ENCODE data around the gene RBM18. TPM values are rescaled to one million over a fixed set of nuclear protein-coding genes. Genes with fewer than 3 reads are reported as not detected.

RBM18 gene
- total RNA-seq, 3 donors from 2014 or later (not counting 1 experiment from before 2014, with no cell fraction given), result 24.9 to 30.9 (median 29.7) TPM

- peaks cover 20% of the 10 kb centered on the region for H3K36me3 ChIP-seq (ENCODE audit: control insufficient read depth, insufficient read depth, low read length)
- Mint-ChIP-seq H3K36me3 (peaks cover 22% of the 10 kb centered on the region), H3K27ac (no peak overlapping the region), H3K9me3 (no peaks in the 10 kb centered on the region), H3K4me3 (no peak overlapping the region), H3K27me3 (ENCODE audit: low read depth in 2 of 2) (no peaks in the 10 kb centered on the region), H3K4me1 (peaks cover 0 to 9% of the 10 kb centered on the region in 2 donors)
- H3K4me3 ChIP-seq (ENCODE audit: low read length), result no peak overlapping the region
- 95% methylated on average over 3 of the region's 3 CpGs for WGBS (ENCODE audit: insufficient coverage)
- no peaks in the 10 kb centered on the region for H3K27me3 ChIP-seq (ENCODE audit: control insufficient read depth, insufficient read depth, low read length)
- intact Hi-C loops (cut with micrococcal nuclease), result no loop called here
- ATAC-seq (no peak), DNase-seq (no peak)
- H3K27ac ChIP-seq (ENCODE audit: low read length), result no peak overlapping the region
- H3K9me3 ChIP-seq (ENCODE audit: control insufficient read depth, insufficient read depth, low read length), result no peaks in the 10 kb centered on the region
- H3K4me1 ChIP-seq (ENCODE audit: control insufficient read depth, insufficient read depth, low read length), result no peaks in the 10 kb centered on the region
- no peak for TF ChIP-seq CTCF (IDR thresholded peaks at IDR 0.05)
Measured at GRCh38 chr9:122297512-122297911, 32.9 kb upstream of the RBM18 start.

GRCh38 chr9:122294531-122294930 lies 29.9 kb upstream of the RBM18 start:
- no peaks in the 10 kb centered on the region for H3K9me3 Mint-ChIP-seq
- H3K36me3 Mint-ChIP-seq, result peaks cover 22% of the 10 kb centered on the region
- no peak for DNase-seq
- no peaks in the 10 kb centered on the region for H3K27me3 Mint-ChIP-seq (ENCODE audit: low read depth in 2 of 2)
- 73% methylated on average over 4 of the region's 4 CpGs for WGBS (ENCODE audit: insufficient coverage)
- H3K4me3 ChIP-seq (ENCODE audit: low read length), result no peak overlapping the region
- no peak overlapping the region for H3K4me3 Mint-ChIP-seq
- H3K36me3 ChIP-seq (ENCODE audit: control insufficient read depth, insufficient read depth, low read length), result peaks cover 25% of the 10 kb centered on the region
- H3K27me3 ChIP-seq (ENCODE audit: control insufficient read depth, insufficient read depth, low read length), result no peaks in the 10 kb centered on the region
- ATAC-seq, result no peak
- no peak overlapping the region for H3K27ac ChIP-seq (ENCODE audit: low read length)
- no peak for TF ChIP-seq CTCF (IDR thresholded peaks at IDR 0.05)
- intact Hi-C loops (cut with micrococcal nuclease), result no loop called here
- H3K4me1 ChIP-seq (ENCODE audit: control insufficient read depth, insufficient read depth, low read length), result no peaks in the 10 kb centered on the region
- no peak overlapping the region for H3K27ac Mint-ChIP-seq
- H3K9me3 ChIP-seq (ENCODE audit: control insufficient read depth, insufficient read depth, low read length), result no peaks in the 10 kb centered on the region
- H3K4me1 Mint-ChIP-seq, result peaks cover 0 to 4% of the 10 kb centered on the region in 2 donors

- ATAC-seq (no peak), DNase-seq (no peak)
- Mint-ChIP-seq H3K4me3 (no peak overlapping the region), H3K27ac (no peak overlapping the region), H3K9me3 (no peaks in the 10 kb centered on the region), H3K4me1 (no peaks in the 10 kb centered on the region), H3K36me3 (peaks cover 17% of the 10 kb centered on the region), H3K27me3 (ENCODE audit: low read depth in 2 of 2) (no peaks in the 10 kb centered on the region)
- peaks cover 35% of the 10 kb centered on the region for H3K36me3 ChIP-seq (ENCODE audit: control insufficient read depth, insufficient read depth, low read length)
- no peak overlapping the region for H3K27ac ChIP-seq (ENCODE audit: low read length)
- H3K4me1 ChIP-seq (ENCODE audit: control insufficient read depth, insufficient read depth, low read length), result no peaks in the 10 kb centered on the region
- H3K4me3 ChIP-seq (ENCODE audit: low read length), result no peak overlapping the region
- 90% methylated on average over 3 of the region's 3 CpGs for WGBS (ENCODE audit: insufficient coverage)
- H3K27me3 ChIP-seq (ENCODE audit: control insufficient read depth, insufficient read depth, low read length), result no peaks in the 10 kb centered on the region
- no peaks in the 10 kb centered on the region for H3K9me3 ChIP-seq (ENCODE audit: control insufficient read depth, insufficient read depth, low read length)
- TF ChIP-seq CTCF (IDR thresholded peaks at IDR 0.05), result no peak
- intact Hi-C loops (cut with micrococcal nuclease), result no loop called here
Measured at GRCh38 chr9:122291458-122291857, 26.8 kb upstream of the RBM18 start.

GRCh38 chr9:122287214-122287720 lies 22.6 kb upstream of the RBM18 start:
- intact Hi-C loops (cut with micrococcal nuclease), result no loop called here
- WGBS (ENCODE audit: insufficient coverage), result 82% methylated on average over 1 of the region's 1 CpG
- Mint-ChIP-seq H3K27ac (no peak overlapping the region), H3K27me3 (ENCODE audit: low read depth in 2 of 2) (no peaks in the 10 kb centered on the region), H3K4me1 (no peaks in the 10 kb centered on the region), H3K9me3 (no peaks in the 10 kb centered on the region), H3K4me3 (no peak overlapping the region), H3K36me3 (no peaks in the 10 kb centered on the region)
- H3K9me3 ChIP-seq (ENCODE audit: control insufficient read depth, insufficient read depth, low read length), result no peaks in the 10 kb centered on the region
- H3K4me3 ChIP-seq (ENCODE audit: low read length), result no peak overlapping the region
- no peak for TF ChIP-seq CTCF (IDR thresholded peaks at IDR 0.05)
- ATAC-seq, result no peak
- H3K4me1 ChIP-seq (ENCODE audit: control insufficient read depth, insufficient read depth, low read length), result no peaks in the 10 kb centered on the region
- no peak for DNase-seq
- no peak overlapping the region for H3K27ac ChIP-seq (ENCODE audit: low read length)
- H3K27me3 ChIP-seq (ENCODE audit: control insufficient read depth, insufficient read depth, low read length), result no peaks in the 10 kb centered on the region
- peaks cover 34% of the 10 kb centered on the region for H3K36me3 ChIP-seq (ENCODE audit: control insufficient read depth, insufficient read depth, low read length)

Data from natural killer cell (primary cell).